ENCODE data around the gene CEP112. TPM values are rescaled to one million over a fixed set of nuclear protein-coding genes. Genes with fewer than 3 reads are reported as not detected.

Gene CEP112
- total RNA-seq, 1 donor from 2014 or later, result 26.3 TPM

GRCh38 chr17:65670667-65671371 is 521.1 kb downstream of the CEP112 start:
- no peaks in the 10 kb centered on the region for H3K27me3 Mint-ChIP-seq (ENCODE audit: unreplicated experiment)
- no peaks in the 10 kb centered on the region for H3K36me3 Mint-ChIP-seq (ENCODE audit: low read depth, unreplicated experiment)
- no peak for DNase-seq (ENCODE audit: low spot score)
- no peak for TF ChIP-seq CTCF (IDR thresholded peaks at IDR 0.05; ENCODE audit: unreplicated experiment)
- no peak overlapping the region for H3K27ac Mint-ChIP-seq (ENCODE audit: unreplicated experiment)
- H3K9me3 Mint-ChIP-seq (ENCODE audit: unreplicated experiment), result no peaks in the 10 kb centered on the region
- no peaks in the 10 kb centered on the region for H3K4me1 Mint-ChIP-seq (ENCODE audit: unreplicated experiment)
- no peak overlapping the region for H3K4me3 Mint-ChIP-seq (ENCODE audit: unreplicated experiment)

GRCh38 chr17:65668211-65668610 is 523.7 kb downstream of the CEP112 start:
- TF ChIP-seq CTCF (IDR thresholded peaks at IDR 0.05; ENCODE audit: unreplicated experiment), result no peak
- Mint-ChIP-seq H3K27me3 (ENCODE audit: unreplicated experiment) (no peaks in the 10 kb centered on the region), H3K27ac (ENCODE audit: unreplicated experiment) (no peak overlapping the region)

GRCh38 chr17:65667656-65668055 is 524.3 kb downstream of the CEP112 start:
- H3K27me3 Mint-ChIP-seq (ENCODE audit: unreplicated experiment), result no peaks in the 10 kb centered on the region
- no peak overlapping the region for H3K27ac Mint-ChIP-seq (ENCODE audit: unreplicated experiment)
- TF ChIP-seq CTCF (IDR thresholded peaks at IDR 0.05; ENCODE audit: unreplicated experiment), result no peak
- H3K4me1 Mint-ChIP-seq (ENCODE audit: unreplicated experiment), result peaks cover 2% of the 10 kb centered on the region
- no peak for DNase-seq (ENCODE audit: low spot score)
- H3K9me3 Mint-ChIP-seq (ENCODE audit: unreplicated experiment), result no peaks in the 10 kb centered on the region
- H3K36me3 Mint-ChIP-seq (ENCODE audit: low read depth, unreplicated experiment), result peaks cover 6% of the 10 kb centered on the region
- no peak overlapping the region for H3K4me3 Mint-ChIP-seq (ENCODE audit: unreplicated experiment)

More at GRCh38 chr17:65668211-65668610, 523.7 kb downstream of the CEP112 start:
- no peak overlapping the region for H3K4me3 Mint-ChIP-seq (ENCODE audit: unreplicated experiment)
- H3K9me3 Mint-ChIP-seq (ENCODE audit: unreplicated experiment), result no peaks in the 10 kb centered on the region
- H3K36me3 Mint-ChIP-seq (ENCODE audit: low read depth, unreplicated experiment), result peaks cover 6% of the 10 kb centered on the region
- DNase-seq (ENCODE audit: low spot score), result no peak
- peaks cover 2% of the 10 kb centered on the region for H3K4me1 Mint-ChIP-seq (ENCODE audit: unreplicated experiment)

GRCh38 chr17:65666876-65667321 is 525.0 kb downstream of the CEP112 start:
- no peak overlapping the region for H3K4me3 Mint-ChIP-seq (ENCODE audit: unreplicated experiment)
- no peaks in the 10 kb centered on the region for H3K27me3 Mint-ChIP-seq (ENCODE audit: unreplicated experiment)
- H3K4me1 Mint-ChIP-seq (ENCODE audit: unreplicated experiment), result peaks cover 2% of the 10 kb centered on the region
- TF ChIP-seq CTCF (IDR thresholded peaks at IDR 0.05; ENCODE audit: unreplicated experiment), result no peak
- DNase-seq (ENCODE audit: low spot score), result no peak
- H3K36me3 Mint-ChIP-seq (ENCODE audit: low read depth, unreplicated experiment), result peaks cover 6% of the 10 kb centered on the region
- H3K9me3 Mint-ChIP-seq (ENCODE audit: unreplicated experiment), result no peaks in the 10 kb centered on the region
- no peak overlapping the region for H3K27ac Mint-ChIP-seq (ENCODE audit: unreplicated experiment)

- no peaks in the 10 kb centered on the region for H3K27me3 Mint-ChIP-seq (ENCODE audit: unreplicated experiment)
- H3K36me3 Mint-ChIP-seq (ENCODE audit: low read depth, unreplicated experiment), result peaks cover 8% of the 10 kb centered on the region
- peaks cover 2% of the 10 kb centered on the region for H3K4me1 Mint-ChIP-seq (ENCODE audit: unreplicated experiment)
- no peak overlapping the region for H3K27ac Mint-ChIP-seq (ENCODE audit: unreplicated experiment)
- TF ChIP-seq CTCF (IDR thresholded peaks at IDR 0.05; ENCODE audit: unreplicated experiment), result no peak
- H3K4me3 Mint-ChIP-seq (ENCODE audit: unreplicated experiment), result no peak overlapping the region
- no peaks in the 10 kb centered on the region for H3K9me3 Mint-ChIP-seq (ENCODE audit: unreplicated experiment)
- no peak for DNase-seq (ENCODE audit: low spot score)
These were observed 526.0 kb downstream of the CEP112 start for GRCh38 chr17:65665966-65666365.
